Uterus (tissue), 2 donors: ENCODE measurements around the gene LMTK2.

Experiments used
- CTCF ChIP-seq, 4 experiments: fragments of 200-600 bp in 2 of 4; fragments of 450-650 bp in 2 of 4; sonication (generic) in 2 of 4; IDR thresholded peaks; one replicate each; pipeline ENCODE4 v1.5.1; 2016 to 2019; ENCODE audit warnings: antibody characterized with exemption in 4 of 4, mild to moderate bottlenecking in 2 of 4, moderate library complexity in 1 of 4
- POLR2A ChIP-seq, 2 donors: fragments of 450-650 bp; IDR thresholded peaks; one replicate each; pipeline ENCODE4 v1.6.1; 2016; ENCODE audit warnings: antibody characterized with exemption in 2 of 2, mild to moderate bottlenecking in 1 of 2, moderate library complexity in 1 of 2

- TF ChIP-seq CTCF (IDR thresholded peaks at IDR 0.05) (no peak), POLR2A (IDR thresholded peaks at IDR 0.05) (no peak)
These were observed 121.3 kb downstream of the LMTK2 start for GRCh38 chr7:98227939-98228338.
